GM19240 (cell line): ENCODE results near the gene CCDC87.
"Not testable (repeated sequence)": the region's sequence is repeated elsewhere in the genome, so short reads cannot be mapped to it uniquely, and the experiment has no call there.

Source experiments
- DNase-seq: peaks from one replicate; pipeline ENCODE4 v3.0.0; 2011; ENCODE audit warnings: low spot score; ENCODE audit not compliant: insufficient read length

CCDC87 gene, protein sequence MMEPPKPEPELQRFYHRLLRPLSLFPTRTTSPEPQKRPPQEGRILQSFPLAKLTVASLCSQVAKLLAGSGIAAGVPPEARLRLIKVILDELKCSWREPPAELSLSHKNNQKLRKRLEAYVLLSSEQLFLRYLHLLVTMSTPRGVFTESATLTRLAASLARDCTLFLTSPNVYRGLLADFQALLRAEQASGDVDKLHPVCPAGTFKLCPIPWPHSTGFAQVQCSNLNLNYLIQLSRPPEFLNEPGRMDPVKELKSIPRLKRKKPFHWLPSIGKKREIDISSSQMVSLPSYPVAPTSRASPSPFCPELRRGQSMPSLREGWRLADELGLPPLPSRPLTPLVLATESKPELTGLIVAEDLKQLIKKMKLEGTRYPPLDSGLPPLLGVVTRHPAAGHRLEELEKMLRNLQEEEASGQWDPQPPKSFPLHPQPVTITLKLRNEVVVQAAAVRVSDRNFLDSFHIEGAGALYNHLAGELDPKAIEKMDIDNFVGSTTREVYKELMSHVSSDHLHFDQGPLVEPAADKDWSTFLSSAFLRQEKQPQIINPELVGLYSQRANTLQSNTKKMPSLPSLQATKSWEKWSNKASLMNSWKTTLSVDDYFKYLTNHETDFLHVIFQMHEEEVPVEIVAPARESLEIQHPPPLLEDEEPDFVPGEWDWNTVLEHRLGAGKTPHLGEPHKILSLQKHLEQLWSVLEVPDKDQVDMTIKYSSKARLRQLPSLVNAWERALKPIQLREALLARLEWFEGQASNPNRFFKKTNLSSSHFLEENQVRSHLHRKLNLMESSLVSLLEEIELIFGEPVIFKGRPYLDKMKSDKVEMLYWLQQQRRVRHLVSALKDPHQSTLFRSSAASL

DNA sequence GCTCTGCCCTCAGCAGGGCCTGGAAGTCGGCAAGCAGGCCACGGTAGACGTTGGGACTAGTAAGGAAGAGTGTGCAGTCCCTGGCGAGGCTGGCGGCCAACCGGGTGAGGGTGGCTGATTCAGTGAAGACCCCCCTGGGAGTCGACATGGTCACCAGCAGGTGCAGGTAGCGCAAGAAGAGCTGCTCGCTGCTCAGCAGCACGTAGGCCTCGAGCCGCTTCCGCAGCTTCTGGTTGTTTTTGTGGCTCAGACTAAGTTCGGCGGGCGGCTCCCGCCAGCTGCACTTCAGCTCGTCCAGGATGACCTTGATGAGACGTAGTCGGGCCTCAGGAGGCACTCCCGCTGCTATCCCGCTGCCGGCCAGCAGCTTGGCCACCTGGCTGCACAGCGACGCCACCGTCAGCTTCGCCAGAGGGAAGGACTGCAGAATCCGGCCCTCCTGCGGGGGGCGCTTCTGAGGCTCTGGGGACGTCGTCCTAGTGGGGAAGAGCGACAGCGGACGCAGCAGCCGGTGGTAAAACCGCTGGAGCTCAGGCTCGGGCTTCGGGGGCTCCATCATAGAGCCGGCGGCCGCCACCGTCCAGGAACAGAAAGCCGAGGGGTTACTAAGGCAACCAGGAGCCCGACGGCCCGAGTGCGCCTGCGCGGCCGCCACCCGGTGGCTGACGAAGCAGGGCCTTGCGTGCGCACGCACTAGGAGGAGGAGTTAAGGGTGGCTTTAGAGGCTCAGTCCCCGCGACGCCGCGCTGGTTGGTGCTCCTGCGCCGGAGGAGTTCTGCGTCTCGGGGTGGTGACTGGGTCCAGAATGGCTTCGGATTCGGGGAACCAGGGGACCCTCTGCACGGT lies at the start of gene CCDC87, which contains the start of gene CCS:
CCDC87 (minus strand) TSS at position 607 of the 846 bp plus-strand sequence; CDS start at position 559, 48 bp downstream.
CCS (plus strand) TSS at position 729 of the 846 bp plus-strand sequence; CDS start at position 806, 77 bp downstream.
- peak; percentile 100 for DNase-seq

DNA sequence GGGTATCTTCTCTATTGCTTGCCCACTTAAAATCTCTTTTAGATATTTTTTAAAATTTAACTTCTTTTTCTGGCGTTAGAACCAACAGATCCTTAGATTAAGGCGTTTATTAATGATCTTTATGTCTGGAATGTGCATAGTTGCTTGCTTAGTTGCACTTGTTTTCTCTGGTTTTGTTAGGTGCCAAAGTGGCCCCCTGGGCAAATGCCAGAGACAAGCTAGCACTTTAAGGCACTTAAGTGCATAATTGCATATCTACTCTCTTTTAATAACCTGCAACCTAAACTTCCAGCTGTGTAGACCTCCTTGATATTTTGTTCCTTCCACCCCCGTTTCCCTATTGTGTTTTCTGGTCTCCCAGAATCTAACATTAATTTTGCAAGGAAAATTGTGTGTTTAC lies 49.0 kb upstream of the CCDC87 start:
- no peak for DNase-seq

DNA sequence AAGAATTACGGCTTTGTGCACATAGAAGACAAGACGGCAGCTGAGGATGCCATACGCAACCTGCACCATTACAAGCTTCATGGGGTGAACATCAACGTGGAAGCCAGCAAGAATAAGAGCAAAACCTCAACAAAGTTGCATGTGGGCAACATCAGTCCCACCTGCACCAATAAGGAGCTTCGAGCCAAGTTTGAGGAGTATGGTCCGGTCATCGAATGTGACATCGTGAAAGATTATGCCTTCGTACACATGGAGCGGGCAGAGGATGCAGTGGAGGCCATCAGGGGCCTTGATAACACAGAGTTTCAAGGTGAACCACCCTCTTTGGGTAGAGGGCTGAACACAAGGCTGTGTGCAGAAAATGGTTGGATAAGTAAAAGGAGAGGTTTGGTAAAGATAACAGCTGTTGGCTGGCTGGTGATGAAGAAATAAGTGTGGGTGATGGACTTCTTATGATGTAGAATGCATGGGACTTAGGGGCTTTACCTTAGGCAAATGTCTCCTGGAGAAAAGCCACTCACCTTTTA lies 47.0 kb upstream of the CCDC87 start:
- not testable (repeated sequence) for DNase-seq

DNA sequence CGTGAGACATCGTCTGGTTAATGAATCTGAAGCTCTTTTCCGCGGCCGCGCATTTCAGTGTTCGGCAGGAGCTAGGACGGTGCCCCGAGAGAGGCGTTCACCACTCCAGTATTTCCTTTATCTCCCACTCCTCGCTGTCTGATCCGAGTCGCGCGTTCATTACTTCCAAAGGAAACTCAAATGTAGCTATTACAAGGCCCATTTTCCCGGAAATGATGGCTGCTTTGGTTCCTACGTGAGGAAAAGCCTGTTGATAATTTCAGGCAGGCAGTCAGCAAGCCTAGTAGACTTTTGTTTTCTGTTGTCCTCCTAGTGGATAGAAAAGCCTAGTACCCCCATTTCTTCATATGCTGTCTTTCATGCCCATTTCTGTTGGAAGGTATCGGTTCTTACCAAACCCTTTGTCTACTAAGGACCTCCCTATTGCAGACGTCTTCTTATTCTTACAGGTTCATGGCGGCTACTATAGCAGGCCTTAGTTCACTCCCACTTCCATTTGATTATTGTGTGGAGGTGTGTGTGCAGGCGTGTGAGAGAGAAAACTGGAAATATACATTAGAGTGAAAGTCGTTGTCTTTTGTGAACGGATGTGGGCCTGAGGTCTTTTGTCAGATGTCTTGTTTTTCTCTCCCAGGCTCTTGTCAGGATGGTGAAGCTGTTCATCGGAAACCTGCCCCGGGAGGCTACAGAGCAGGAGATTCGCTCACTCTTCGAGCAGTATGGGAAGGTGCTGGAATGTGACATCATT lies 46.4 kb upstream of the CCDC87 start:
- no peak for DNase-seq

DNA sequence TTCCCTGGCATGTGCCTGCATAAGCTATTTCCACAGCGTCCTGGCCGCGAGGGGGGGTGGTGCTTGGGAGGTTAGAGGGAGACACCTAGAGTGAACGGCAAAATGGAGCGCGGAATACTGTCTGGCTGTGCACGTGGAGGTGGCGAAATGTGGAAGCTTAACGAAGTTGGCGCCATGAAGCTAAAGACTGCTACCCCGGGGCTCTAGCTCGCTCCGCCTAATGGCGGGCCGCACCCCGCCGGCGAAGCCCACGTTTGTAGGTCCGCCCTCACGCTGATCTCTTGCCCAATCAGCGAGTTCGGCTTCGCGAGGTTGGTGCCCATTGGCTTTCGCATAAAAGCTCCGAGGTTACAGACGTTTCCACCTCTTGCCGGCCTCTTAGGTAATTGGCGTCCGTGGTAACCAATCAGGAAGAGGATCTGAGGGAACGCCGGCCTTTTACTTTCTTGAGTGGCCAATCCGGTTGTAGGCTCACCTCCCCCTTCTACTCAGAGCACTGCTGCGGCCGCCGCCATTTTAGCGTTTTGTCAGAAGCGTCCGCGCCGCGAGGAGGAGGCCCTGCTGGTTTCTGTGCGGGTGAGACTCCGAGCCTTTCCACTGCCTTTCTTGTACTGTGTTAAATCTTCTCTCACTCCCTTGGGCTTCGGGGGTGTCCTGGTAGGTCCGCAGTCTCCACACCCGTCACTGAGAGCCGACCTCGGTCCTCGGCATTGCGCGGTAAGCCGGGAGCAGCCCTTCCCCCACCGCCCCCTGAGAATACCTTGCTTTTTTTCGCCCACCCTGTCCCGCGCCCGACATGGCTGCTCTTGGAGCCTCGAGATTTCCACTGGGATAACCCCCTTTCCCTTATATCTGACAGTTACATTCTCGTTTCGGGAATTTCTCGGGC lies 45.6 kb upstream of the CCDC87 start, which contains the start of gene RBM4:
RBM4 (plus strand) TSS at position 527 of the 889 bp plus-strand sequence. CDS start 1,009 bp downstream, outside the sequence.
- DNase-seq, result peak; percentile 96

DNA sequence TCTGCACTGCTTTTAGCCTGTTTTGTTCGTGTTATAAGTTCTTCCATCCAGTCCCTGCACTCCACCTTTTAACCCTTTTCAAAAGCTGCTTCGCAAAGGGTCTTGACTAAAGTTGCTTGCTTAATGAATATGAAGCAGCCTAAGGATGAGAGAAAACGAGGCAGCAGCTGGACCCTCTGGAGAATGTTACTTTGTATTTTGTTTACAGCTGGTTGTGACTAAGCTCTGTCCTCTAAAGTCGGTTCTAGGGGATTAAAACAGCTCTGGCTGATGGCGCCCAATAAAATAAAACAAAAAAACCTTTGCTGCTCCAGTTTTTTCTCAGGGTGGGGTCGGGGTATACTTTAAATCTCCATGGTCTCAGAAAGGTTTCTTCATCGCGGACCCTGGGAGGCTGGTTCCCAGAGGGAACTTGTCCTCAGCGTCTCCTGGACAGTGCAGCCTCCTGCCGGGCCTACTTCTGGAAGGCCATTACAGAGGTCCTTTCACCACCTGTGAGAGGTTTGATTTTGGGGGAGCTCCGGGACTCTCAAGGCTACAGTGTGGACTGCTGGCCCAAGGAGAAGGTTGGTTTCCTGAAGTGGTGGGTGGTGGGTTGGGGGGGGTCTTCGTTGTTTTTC lies 44.8 kb upstream of the CCDC87 start:
- no peak for DNase-seq

DNA sequence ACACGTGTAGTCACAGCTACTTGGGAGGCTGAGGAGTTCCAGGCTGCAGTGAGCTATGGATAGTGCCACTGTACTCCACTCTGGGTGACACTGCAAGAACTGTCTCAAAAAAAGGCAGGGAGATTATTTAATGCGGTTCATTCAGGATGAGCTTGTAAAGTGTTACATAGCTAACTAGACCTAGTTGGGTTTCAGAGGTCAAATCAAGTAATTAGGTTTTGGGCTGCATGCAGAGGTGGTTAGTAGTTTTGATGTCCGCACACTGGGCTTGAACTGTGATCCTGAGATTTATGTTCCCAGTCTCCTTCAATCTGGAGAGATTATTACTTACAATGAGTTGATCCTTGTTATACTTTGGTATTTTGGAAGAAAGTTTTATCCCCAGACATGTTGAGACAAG lies 43.5 kb upstream of the CCDC87 start:
- DNase-seq, result no peak

DNA sequence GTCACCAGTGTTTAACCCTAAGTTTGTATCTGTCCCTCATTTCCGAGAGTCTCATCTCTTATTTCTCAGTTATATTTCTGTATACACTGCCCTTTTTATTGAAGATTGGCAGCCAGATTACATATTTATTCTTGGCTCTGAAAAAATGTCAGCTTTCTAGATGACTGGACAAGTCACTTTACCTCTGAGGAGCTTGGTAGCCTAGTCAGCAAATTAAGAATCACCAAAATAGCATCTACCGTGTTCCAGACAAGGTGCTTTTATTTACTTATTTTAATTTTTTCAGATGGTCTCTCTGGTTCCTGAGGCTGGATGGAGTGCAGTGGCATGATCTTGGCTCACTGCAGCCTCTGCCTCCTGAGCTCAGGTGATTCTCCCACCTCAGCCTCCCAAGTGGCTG lies 40.1 kb upstream of the CCDC87 start:
- no peak for DNase-seq

DNA sequence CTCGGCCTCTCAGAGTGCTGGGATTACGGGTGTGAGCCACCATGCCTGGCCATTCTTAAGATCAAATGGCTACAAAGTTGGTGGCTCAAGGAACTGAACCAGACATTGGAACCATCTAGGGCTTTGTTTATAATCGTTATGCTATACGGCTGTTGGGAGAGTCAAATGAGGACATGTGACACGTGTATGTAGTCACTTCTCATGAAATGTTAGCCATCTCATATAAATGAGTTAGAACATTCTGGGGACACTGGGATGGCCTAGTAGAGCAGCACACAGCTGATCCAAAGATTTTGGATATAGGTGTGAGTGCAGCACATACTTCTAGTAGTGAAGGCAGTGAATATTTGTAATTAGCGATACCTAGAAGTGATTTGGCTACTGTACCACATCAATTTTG lies 39.0 kb upstream of the CCDC87 start:
- no peak for DNase-seq

DNA sequence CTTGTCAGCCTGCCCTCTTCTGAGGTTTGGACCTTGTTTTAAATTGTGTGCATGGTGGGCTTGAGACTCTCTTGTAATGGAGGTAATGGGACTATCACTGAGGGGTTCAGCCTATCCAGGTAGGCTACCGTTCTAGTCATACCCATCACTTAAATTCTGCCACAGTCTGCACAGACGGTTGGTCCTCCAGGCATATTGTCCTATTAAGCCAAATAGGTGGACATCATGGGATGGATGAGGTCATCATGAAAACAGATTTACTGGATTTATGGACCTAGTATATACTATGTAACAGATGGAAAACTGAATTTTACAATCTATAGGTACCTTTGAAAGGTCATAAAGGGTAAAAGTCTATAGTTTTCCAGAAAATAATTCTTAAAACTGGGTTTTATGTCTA lies 36.5 kb upstream of the CCDC87 start:
- no peak for DNase-seq

DNA sequence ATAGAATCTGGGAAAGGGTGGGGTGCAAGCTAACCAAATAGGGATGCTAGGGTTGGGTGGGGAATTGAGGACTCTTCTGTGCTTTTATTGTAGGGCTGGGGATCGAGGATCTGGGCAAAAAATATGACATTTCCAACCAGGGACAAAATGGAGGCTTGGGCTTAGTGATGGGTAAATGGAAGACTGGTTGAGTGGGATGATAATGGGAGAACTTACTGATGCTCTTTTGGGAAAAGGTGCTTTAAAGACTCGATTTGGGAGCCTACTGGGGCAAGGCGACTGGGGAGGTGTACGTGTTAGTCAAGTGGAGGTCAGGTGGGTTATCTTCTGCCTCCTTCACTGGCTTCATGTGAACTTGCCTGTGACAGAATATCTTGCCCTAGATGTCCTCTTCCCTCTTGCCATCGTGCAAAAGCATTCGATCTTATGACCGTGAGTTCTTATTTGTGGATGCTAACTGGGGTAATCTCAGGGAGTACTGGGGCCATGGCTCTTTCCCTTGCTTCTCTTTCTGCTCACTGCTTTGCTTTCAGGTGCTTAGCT lies 35.3 kb upstream of the CCDC87 start:
- DNase-seq, result no peak

DNA sequence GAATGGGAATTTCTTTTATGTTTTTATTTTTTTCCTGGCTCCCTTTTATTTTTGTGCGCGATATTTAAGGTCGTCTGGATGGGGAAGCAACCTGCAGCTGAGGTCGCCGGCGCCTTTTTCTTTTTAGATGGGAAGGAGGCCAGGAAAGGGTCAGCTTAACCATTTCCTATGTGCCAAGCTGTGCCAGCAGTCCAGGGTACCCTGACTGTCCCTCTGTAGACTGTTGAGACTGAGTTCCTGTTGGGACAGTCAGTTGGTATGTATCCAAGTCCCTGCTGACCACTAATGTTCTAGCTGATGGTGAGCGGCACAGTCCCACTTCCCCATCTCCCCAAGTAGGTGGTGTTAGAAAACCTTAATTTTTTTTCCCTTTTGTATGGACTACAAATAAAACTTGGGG lies 34.1 kb upstream of the CCDC87 start:
- no peak for DNase-seq

DNA sequence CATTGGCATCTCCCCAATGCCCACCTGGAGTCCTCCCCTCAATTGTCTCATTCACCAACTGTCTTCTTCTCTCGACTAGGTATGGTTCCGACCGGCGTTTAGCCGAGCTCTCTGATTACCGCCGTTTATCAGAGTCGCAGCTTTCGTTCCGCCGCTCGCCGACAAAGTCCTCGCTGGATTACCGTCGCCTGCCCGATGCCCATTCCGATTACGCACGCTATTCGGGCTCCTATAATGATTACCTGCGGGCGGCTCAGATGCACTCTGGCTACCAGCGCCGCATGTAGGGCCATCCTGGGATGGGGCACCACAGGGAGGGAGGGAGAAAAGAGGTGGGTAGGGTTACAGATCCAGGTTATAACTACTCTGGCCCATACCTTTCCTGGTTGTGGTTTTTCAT lies 33.5 kb upstream of the CCDC87 start:
- DNase-seq, result no peak

DNA sequence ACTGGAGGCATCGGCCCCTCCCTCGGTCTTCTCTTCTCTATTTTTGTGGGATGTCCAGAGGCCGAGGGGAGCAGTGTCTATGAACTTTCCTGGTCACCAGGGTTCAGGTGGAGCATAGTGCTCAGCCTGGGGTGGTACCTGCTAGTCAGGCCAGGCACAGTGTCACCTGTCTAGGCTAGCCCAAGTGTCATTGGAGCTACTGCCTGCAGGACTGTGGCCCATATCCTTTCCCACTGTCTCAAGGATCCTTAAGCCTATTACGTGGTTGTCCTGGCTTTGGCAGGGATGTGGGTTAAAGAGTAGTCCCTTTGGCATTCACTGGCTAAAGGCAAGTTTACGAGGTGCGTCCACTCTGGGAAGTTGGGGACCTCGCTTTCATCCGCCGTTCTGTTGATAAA lies 32.9 kb upstream of the CCDC87 start:
- DNase-seq, result no peak

DNA sequence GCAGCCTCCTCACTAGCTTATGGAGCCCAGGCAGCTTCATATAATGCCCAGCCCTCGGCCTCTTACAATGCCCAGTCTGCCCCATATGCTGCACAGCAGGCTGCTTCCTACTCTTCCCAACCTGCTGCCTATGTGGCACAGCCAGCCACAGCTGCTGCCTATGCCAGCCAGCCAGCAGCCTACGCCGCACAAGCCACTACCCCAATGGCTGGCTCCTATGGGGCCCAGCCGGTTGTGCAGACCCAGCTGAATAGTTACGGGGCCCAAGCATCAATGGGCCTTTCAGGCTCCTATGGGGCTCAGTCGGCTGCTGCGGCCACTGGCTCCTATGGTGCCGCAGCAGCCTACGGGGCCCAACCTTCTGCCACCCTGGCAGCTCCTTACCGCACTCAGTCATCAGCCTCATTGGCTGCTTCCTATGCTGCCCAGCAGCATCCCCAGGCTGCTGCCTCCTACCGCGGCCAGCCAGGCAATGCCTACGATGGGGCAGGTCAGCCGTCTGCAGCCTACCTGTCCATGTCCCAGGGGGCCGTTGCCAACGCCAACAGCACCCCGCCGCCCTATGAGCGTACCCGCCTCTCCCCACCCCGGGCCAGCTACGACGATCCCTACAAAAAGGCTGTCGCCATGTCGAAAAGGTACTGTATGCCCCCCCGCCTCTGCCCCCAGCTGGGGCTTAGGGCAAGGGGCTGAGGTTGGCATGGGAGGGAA lies 32.3 kb upstream of the CCDC87 start:
- DNase-seq, result no peak

DNA sequence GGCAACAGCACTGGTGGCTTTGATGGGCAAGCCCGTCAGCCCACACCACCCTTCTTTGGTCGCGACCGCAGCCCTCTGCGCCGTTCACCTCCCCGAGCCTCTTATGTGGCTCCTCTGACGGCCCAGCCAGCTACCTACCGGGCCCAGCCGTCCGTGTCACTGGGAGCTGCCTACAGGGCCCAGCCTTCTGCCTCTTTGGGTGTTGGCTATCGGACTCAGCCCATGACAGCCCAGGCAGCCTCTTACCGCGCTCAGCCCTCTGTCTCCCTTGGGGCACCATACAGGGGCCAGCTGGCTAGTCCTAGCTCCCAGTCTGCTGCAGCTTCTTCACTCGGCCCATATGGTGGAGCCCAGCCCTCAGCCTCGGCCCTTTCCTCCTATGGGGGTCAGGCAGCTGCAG lies 31.6 kb upstream of the CCDC87 start:
- DNase-seq, result no peak

DNA sequence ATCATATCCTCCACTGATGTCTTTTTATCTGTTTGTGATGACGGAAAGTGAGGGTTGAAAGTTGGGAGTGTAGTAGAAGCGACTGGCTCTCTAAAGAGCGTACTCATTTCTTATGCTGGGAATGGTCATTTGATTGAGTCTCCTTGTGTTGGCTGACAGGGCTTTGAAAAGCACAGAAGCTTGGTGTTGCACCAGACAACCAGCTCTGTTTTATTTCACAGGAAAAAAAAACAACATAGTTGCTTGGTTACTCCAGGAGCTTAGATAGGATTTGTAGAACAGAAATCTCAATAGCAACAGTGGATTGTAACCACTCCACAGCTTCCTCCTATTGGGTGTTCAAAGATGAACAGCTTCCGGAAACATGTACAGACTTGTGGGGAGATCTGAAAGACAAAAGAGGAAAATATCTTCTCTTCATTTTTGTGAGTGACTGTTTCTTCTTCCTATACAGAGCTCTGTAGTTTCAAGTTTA lies 26.3 kb upstream of the CCDC87 start:
- no peak for DNase-seq
